ENCODE results near the gene LGALS9C.
"Not testable (repeated sequence)": the region's sequence is repeated elsewhere in the genome, so short reads cannot be mapped to it uniquely, and the experiment has no call there.

The LGALS9C gene

DNA sequence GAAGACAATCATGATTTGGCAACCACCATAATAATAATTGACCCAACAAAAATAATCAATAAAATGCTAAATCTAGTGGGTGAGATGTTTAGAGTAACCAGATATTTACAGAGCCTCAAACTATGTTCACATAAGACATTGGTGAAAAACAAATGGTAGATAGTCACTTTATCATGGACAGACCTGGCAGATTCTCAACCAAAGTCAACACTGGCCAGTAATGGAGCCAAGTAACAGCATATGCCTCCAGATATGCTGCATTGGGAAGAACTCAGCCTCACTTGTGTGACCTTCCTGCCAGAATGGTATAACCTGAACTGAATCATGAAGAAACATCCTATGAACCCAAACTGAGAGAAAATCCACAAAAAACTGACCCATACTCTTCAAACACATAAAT is 53.8 kb downstream of the LGALS9C start:
- not testable (repeated sequence) for DNase-seq (ENCODE audit: low read depth)

GRCh38 chr17:18542234-18542633 is 65.6 kb downstream of the LGALS9C start:
- DNase-seq (ENCODE audit: low read depth) = not testable (repeated sequence)

DNA sequence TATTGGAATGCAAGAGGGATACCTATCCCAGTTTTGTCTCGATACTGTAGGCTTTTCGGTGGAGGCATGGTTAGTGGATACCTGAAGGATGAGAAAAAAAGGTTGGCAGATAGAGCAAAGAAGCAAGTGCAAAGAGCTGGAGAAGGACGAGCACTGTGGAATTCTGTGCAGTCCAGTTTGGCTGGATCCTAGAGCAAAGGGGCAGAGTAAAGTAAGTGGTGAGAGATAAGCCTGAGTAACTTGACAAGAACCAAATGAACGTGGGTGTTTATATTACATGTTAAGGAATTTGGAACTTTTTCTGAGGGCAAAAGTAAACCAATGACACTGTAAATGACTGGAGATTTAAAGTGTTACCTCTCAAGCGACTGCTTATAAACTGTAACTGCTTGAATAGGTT is 66.3 kb downstream of the LGALS9C start:
- not testable (repeated sequence) for DNase-seq (ENCODE audit: low read depth)
